H9 (cell line): ENCODE results near the gene IQCE. TPM values are rescaled to one million over a fixed set of nuclear protein-coding genes. Genes with fewer than 3 reads are reported as not detected.

Experiments
- DNase-seq: peaks from one replicate; pipeline ENCODE4 v3.0.0-alpha.2; 2017
- H2AFZ ChIP-seq: one replicate; pipeline ENCODE4 v1.6.1; 2013; ENCODE audit warnings: mild to moderate bottlenecking, low read length, control low read depth, moderate library complexity
- H2AK5ac ChIP-seq: 2 replicates; pipeline ENCODE4 v1.6.1; 2013; ENCODE audit warnings: low read length, control low read depth, mixed read lengths; ENCODE audit not compliant: insufficient read length
- H2BK120ac ChIP-seq: one replicate; pipeline ENCODE4 v1.6.1; 2013; ENCODE audit warnings: low read depth, mild to moderate bottlenecking, low read length, control low read depth, inconsistent platforms; ENCODE audit not compliant: poor library complexity, severe bottlenecking
- H2BK12ac ChIP-seq: 2 replicates; pipeline ENCODE4 v1.6.1; 2013; ENCODE audit warnings: low read length, control low read depth, mixed read lengths, low read depth; ENCODE audit not compliant: insufficient read length
- H2BK15ac ChIP-seq: 2 replicates; pipeline ENCODE4 v1.6.1; 2013; ENCODE audit warnings: low read depth, low read length, control low read depth
- H2BK20ac ChIP-seq: one replicate; pipeline ENCODE4 v1.6.1; 2013; ENCODE audit warnings: low read depth, mild to moderate bottlenecking, low read length, control low read depth, inconsistent platforms; ENCODE audit not compliant: poor library complexity, severe bottlenecking
- H2BK5ac ChIP-seq: 2 replicates; pipeline ENCODE4 v1.6.1; 2013; ENCODE audit warnings: low read length, control low read depth, mixed read lengths; ENCODE audit not compliant: insufficient read length
- H3K14ac ChIP-seq: 2 replicates; pipeline ENCODE4 v1.6.1; 2013; ENCODE audit warnings: low read length, control low read depth; ENCODE audit not compliant: insufficient read depth
- H3K18ac ChIP-seq: 2 replicates; pipeline ENCODE4 v1.6.1; 2013; ENCODE audit warnings: low read depth, mild to moderate bottlenecking, mixed read lengths, low read length, control low read depth; ENCODE audit not compliant: insufficient read length
- H3K23ac ChIP-seq: 2 replicates; pipeline ENCODE4 v1.6.1; 2013; ENCODE audit warnings: low read length, control low read depth, mixed read lengths, low read depth; ENCODE audit not compliant: insufficient read length
- H3K23me2 ChIP-seq: 2 replicates; pipeline ENCODE4 v1.6.1; 2013; ENCODE audit warnings: low read depth, mild to moderate bottlenecking, mixed read lengths, low read length, control low read depth; ENCODE audit not compliant: insufficient read length, poor library complexity, severe bottlenecking
- H3K27ac ChIP-seq: 2 replicates; pipeline ENCODE4 v1.5.1; 2013; ENCODE audit warnings: low read length, control low read depth, mixed read lengths, low read depth; ENCODE audit not compliant: insufficient read length
- H3K27me3 ChIP-seq: 2 replicates; pipeline ENCODE4 v1.6.1; 2013; ENCODE audit warnings: low read length, control low read depth, inconsistent platforms; ENCODE audit not compliant: insufficient read depth
- H3K4ac ChIP-seq: 2 replicates; pipeline ENCODE4 v1.6.1; 2013; ENCODE audit warnings: low read depth, mild to moderate bottlenecking, control low read depth, inconsistent platforms, low read length, moderate library complexity
- H3K4me1 ChIP-seq: 2 replicates; pipeline ENCODE4 v1.6.1; 2013; ENCODE audit warnings: low read length, control low read depth, inconsistent platforms; ENCODE audit not compliant: insufficient read depth
- H3K4me2 ChIP-seq: 2 replicates; pipeline ENCODE4 v1.6.1; 2013; ENCODE audit warnings: low read length, control low read depth, mixed read lengths; ENCODE audit not compliant: insufficient read length, insufficient read depth
- H3K56ac ChIP-seq: 2 replicates; pipeline ENCODE4 v1.6.1; 2013; ENCODE audit warnings: low read depth, mild to moderate bottlenecking, mixed read lengths, low read length, control low read depth; ENCODE audit not compliant: insufficient read length
- H3K79me1 ChIP-seq: 2 replicates; pipeline ENCODE4 v1.6.1; 2013; ENCODE audit warnings: low read depth, mild to moderate bottlenecking, moderate library complexity, low read length, control low read depth, inconsistent platforms; ENCODE audit not compliant: insufficient read depth, poor library complexity, severe bottlenecking
- H3K79me2 ChIP-seq: 2 replicates; pipeline ENCODE4 v1.6.1; 2013; ENCODE audit warnings: low read length, control low read depth, inconsistent platforms; ENCODE audit not compliant: insufficient read depth
- H3K9ac ChIP-seq: 2 replicates; pipeline ENCODE4 v1.6.1; 2013; ENCODE audit warnings: low read length, control low read depth, mixed read lengths; ENCODE audit not compliant: insufficient read length; ENCODE audit errors: extremely low read depth
- H3K9me3 ChIP-seq: one replicate; pipeline ENCODE4 v1.6.1; 2013; ENCODE audit warnings: low read depth, low read length, inconsistent platforms; ENCODE audit not compliant: control insufficient read depth
- H3T11ph ChIP-seq: one replicate; pipeline ENCODE4 v1.6.1; 2013; ENCODE audit warnings: mild to moderate bottlenecking, low read length, control low read depth, inconsistent platforms
- H4K20me1 ChIP-seq: one replicate; pipeline ENCODE4 v1.6.1; 2013; ENCODE audit not compliant: control insufficient read depth, insufficient read length, insufficient read depth
- H4K5ac ChIP-seq: 2 replicates; pipeline ENCODE4 v1.6.1; 2013; ENCODE audit warnings: low read depth, mild to moderate bottlenecking, mixed read lengths, low read length, control low read depth; ENCODE audit not compliant: insufficient read length
- H4K8ac ChIP-seq: replicated peaks from 2 replicates; pipeline ENCODE4 v1.6.1; 2013; ENCODE audit warnings: low read length, control low read depth, mixed read lengths, low read depth; ENCODE audit not compliant: insufficient read length
- H4K91ac ChIP-seq: 2 replicates; pipeline ENCODE4 v1.6.1; 2013; ENCODE audit warnings: low read depth, mild to moderate bottlenecking, moderate library complexity, mixed read lengths, low read length, control low read depth; ENCODE audit not compliant: insufficient read length
- H3K27ac Mint-ChIP-seq, 3 experiments: 2 replicates in 2 of 3; 3 replicates in 1 of 3; pipeline ENCODE4 v1.8.0; 2020 to 2021; ENCODE audit warnings: mixed read lengths in 3 of 3, mild to moderate bottlenecking in 1 of 3, moderate library complexity in 1 of 3
- H3K27me3 Mint-ChIP-seq: 2 replicates; pipeline ENCODE4 v1.8.0; 2021; ENCODE audit warnings: low read depth, mild to moderate bottlenecking, moderate library complexity, mixed read lengths
- H3K36me3 Mint-ChIP-seq, 3 experiments: 2 replicates in 2 of 3; 3 replicates in 1 of 3; pipeline ENCODE4 v1.8.0; 2020 to 2021; ENCODE audit warnings: low read depth in 3 of 3, mixed read lengths in 3 of 3; ENCODE audit not compliant: insufficient read depth in 1 of 3
- H3K4me1 Mint-ChIP-seq, 2 experiments: 2 replicates each; pipeline ENCODE4 v1.8.0; 2020; ENCODE audit warnings: mixed read lengths in 2 of 2
- H3K4me3 Mint-ChIP-seq, 2 experiments: 2 replicates in 1 of 2; 3 replicates in 1 of 2; pipeline ENCODE4 v1.8.0; 2020 to 2021; ENCODE audit warnings: mild to moderate bottlenecking in 2 of 2, mixed read lengths in 2 of 2, moderate library complexity in 1 of 2
- H3K9me3 Mint-ChIP-seq, 2 experiments: 2 replicates in 1 of 2; 3 replicates in 1 of 2; pipeline ENCODE4 v1.8.0; 2020; ENCODE audit warnings: mild to moderate bottlenecking in 2 of 2, mixed read lengths in 2 of 2, moderate library complexity in 1 of 2
- CTCF ChIP-seq: fragments of 200-600 bp; sonication (generic); conservative IDR thresholded peaks from 3 replicates; pipeline ENCODE4 v1.8.0; 2021; ENCODE audit warnings: antibody characterized with exemption, mild to moderate bottlenecking
- WGBS: extraction: QIAGEN DNeasy Blood & Tissue Kit; methylation state at CpG from one replicate; pipeline ENCODE4 v1.1.7; 2013; ENCODE audit warnings: missing lambda C conversion rate, low lambda C conversion rate, mixed read lengths; ENCODE audit not compliant: insufficient read length; ENCODE audit errors: extremely low coverage; 5-methylcytosine and 5-hydroxymethylcytosine counted together
- total RNA-seq: library from RNA; stranded (reverse); gene quantifications from 2 replicates; pipeline ENCODE4 v1.2.1, GENCODE V29; 2021

The IQCE gene
- total RNA-seq, 1 experiment from 2014 or later = 7.0 TPM

GRCh38 chr7:2583798-2584580 is 25.2 kb downstream of the IQCE start:
- Histone ChIP-seq H4K5ac (no peak overlapping the region), H2AK5ac (no peak overlapping the region), H2BK5ac (no peak overlapping the region), H3K56ac (no peak overlapping the region), H2BK12ac (no peak overlapping the region), H3K4me1 (no peaks in the 10 kb centered on the region), H4K20me1 (no peaks in the 10 kb centered on the region), H3K27ac (no peak overlapping the region), H3K79me2 (no peaks in the 10 kb centered on the region), H2BK15ac (no peak overlapping the region), H2AFZ (no peak overlapping the region), H3K4me2 (no peak overlapping the region), H3K23me2 (no peaks in the 10 kb centered on the region), H3K18ac (no peak overlapping the region), H2BK120ac (no peak overlapping the region), H3K9ac (no peak overlapping the region), H3K9me3 (no peaks in the 10 kb centered on the region), H2BK20ac (no peak overlapping the region), H3K23ac (no peak overlapping the region), H3K27me3 (no peaks in the 10 kb centered on the region), H3T11ph (no peak overlapping the region), H3K14ac (no peak overlapping the region), H4K8ac (no peak overlapping the region), H4K91ac (no peak overlapping the region), H3K4ac (no peak overlapping the region), H3K79me1 (no peaks in the 10 kb centered on the region)
- no peak overlapping the region for H3K4me3 Mint-ChIP-seq
- no peaks in the 10 kb centered on the region for H3K27me3 Mint-ChIP-seq
- no CpG with 5 or more reads among the region's 54 CpGs for WGBS
- H3K4me1 Mint-ChIP-seq = peaks cover 9 to 21% of the 10 kb centered on the region in 2 experiments
- H3K27ac Mint-ChIP-seq = no peak overlapping the region; a peak in 1 of 7 replicates
- DNase-seq = no peak
- no peaks in the 10 kb centered on the region for H3K9me3 Mint-ChIP-seq
- TF ChIP-seq CTCF = no peak
- no peaks in the 10 kb centered on the region; a peak in 1 of 7 replicates for H3K36me3 Mint-ChIP-seq
